Effector memory CD4-positive, alpha-beta T cell (primary cell): ENCODE results near the gene WDR49.
A peak's percentile ranks its signal among the peaks of the same experiment; 100 is the strongest.

ENCODE experiments used
- DNase-seq, 3 donors: peaks; one replicate each; pipeline ENCODE4 v3.0.0-alpha.2; 2020
- H3K27ac ChIP-seq: 2 replicates; pipeline ENCODE4 v1.7.0; 2013; ENCODE audit warnings: mild to moderate bottlenecking, low read length, moderate library complexity; ENCODE audit not compliant: insufficient read depth, poor library complexity, severe bottlenecking
- H3K27me3 ChIP-seq: replicated peaks from 2 replicates; pipeline ENCODE4 v1.7.0; 2013; ENCODE audit warnings: mild to moderate bottlenecking, low read length; ENCODE audit not compliant: insufficient read depth, control insufficient read depth, poor library complexity, severe bottlenecking
- H3K36me3 ChIP-seq: 2 replicates; pipeline ENCODE4 v1.7.0; 2013; ENCODE audit warnings: mild to moderate bottlenecking, low read length, moderate library complexity; ENCODE audit not compliant: control insufficient read depth, insufficient read depth
- H3K4me1 ChIP-seq: 2 replicates; pipeline ENCODE4 v1.7.0; 2013; ENCODE audit warnings: low read length, mild to moderate bottlenecking; ENCODE audit not compliant: control insufficient read depth, insufficient read depth, poor library complexity, severe bottlenecking
- H3K4me3 ChIP-seq: 2 replicates; pipeline ENCODE4 v1.7.0; 2013; ENCODE audit warnings: low read length, low read depth, mild to moderate bottlenecking; ENCODE audit not compliant: insufficient read depth, poor library complexity, severe bottlenecking
- H3K9me3 ChIP-seq: 2 replicates; pipeline ENCODE4 v1.7.0; 2013; ENCODE audit warnings: mild to moderate bottlenecking, low read length, moderate library complexity; ENCODE audit not compliant: control insufficient read depth
- total RNA-seq, 3 donors: gene quantifications; one replicate each; lab custom pipeline; 2026; lab: John Stamatoyannopoulos, UW

The WDR49 gene
- 0.19 to 0.52 (median 0.35) reads per million in 3 donors for total RNA-seq

DNA sequence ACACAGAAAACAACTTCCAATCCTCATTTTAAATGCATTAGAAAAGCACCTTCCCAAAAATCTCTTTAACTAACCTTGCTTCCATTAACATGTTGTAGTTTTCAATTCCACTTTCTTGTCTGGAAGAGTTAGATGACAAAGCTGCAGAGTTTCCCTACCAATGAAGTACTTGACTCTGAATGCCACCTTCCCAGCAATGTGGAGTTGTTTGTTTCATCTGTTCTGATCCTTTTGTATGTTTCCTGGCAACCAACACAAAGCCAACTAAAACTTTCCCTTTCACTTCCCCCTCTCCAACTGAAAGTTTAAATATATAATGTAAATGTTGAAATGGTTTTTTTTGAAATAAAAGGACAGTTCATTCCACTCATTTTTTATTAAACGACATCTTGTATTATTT is at the start of gene WDR49:
Gene WDR49, minus strand, starts transcription at position 183 of the 400 bp plus-strand sequence. CDS start 517 bp downstream, outside the sequence.
- no peaks in the 10 kb centered on the region for H3K36me3 ChIP-seq
- no peak for DNase-seq
- H3K9me3 ChIP-seq, result no peaks in the 10 kb centered on the region
- H3K27ac ChIP-seq, result no peak within 1 kb of the TSS
- H3K4me1 ChIP-seq, result no peaks in the 10 kb centered on the region
- no peak within 1 kb of the TSS for H3K4me3 ChIP-seq
- no peaks in the 10 kb centered on the region for H3K27me3 ChIP-seq

DNA sequence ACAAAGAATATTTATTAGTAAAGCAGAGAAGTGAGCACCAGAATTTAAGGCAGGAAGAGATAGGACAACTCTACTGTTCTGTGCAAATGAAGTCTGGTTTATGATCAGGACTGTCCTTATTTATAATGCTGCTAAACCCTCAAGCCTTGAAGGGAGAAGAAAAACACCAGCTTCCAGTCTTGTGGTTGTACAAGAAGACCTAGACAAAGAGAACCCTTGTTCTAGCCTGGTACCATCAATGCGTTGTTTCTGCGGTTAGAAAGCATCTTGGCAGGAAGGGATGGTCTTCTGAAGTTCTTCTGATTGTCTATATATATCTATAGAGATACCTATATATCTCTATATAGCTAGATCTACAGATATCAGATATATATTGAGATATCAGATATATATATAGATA is 47.2 kb upstream of the WDR49 start:
- no peaks in the 10 kb centered on the region for H3K9me3 ChIP-seq
- H3K27me3 ChIP-seq, result no peaks in the 10 kb centered on the region
- H3K4me1 ChIP-seq, result no peaks in the 10 kb centered on the region
- peaks cover 25% of the 10 kb centered on the region for H3K36me3 ChIP-seq
- H3K27ac ChIP-seq, result no peak overlapping the region
- DNase-seq, result no peak
- no peak overlapping the region for H3K4me3 ChIP-seq

DNA sequence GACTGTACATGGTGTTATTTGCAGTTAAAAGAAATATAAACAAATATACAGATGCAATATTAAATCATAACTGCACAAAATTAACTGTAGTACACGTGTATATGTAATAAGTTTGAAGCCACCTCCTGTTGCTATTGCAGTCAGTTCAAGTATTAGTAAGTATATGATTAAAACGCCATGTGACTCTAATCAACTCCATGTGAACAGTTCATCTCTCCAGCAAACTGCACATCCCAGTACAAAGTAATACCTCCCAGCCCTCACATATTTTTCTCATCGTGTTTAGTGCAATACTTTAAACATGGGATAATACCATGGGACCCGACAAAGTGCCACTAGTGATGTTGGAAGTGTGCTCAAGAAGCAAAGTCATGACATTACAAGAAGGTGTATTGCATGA is 46.3 kb upstream of the WDR49 start:
- H3K36me3 ChIP-seq, result peaks cover 34% of the 10 kb centered on the region
- no peak overlapping the region for H3K27ac ChIP-seq
- H3K27me3 ChIP-seq, result no peaks in the 10 kb centered on the region
- H3K4me1 ChIP-seq, result no peaks in the 10 kb centered on the region
- no peak for DNase-seq
- no peaks in the 10 kb centered on the region for H3K9me3 ChIP-seq
- H3K4me3 ChIP-seq, result no peak overlapping the region

DNA sequence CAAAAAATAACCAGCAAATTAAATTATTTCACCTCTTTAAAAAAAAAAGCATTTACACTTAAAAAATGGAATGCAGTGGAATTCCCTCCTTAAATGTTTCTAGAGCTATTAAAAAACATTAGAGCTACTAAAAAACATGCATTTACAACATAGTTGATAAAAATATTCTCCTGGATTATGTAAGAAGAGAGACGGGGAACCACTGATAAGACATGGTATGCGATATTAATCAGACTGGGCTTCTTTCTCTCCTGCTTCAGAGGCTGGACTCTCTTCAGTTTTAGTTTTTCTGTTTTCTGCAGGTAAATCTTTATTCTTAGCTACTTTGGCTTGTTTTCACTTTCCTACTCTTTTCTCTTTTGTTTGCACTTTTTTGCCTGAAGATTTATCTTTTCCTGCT is 40.4 kb upstream of the WDR49 start:
- Histone ChIP-seq H3K27ac (no peak overlapping the region), H3K4me3 (no peak overlapping the region), H3K27me3 (no peaks in the 10 kb centered on the region), H3K36me3 (peaks cover 34% of the 10 kb centered on the region), H3K4me1 (peaks cover 13% of the 10 kb centered on the region), H3K9me3 (no peaks in the 10 kb centered on the region)
- no peak for DNase-seq

DNA sequence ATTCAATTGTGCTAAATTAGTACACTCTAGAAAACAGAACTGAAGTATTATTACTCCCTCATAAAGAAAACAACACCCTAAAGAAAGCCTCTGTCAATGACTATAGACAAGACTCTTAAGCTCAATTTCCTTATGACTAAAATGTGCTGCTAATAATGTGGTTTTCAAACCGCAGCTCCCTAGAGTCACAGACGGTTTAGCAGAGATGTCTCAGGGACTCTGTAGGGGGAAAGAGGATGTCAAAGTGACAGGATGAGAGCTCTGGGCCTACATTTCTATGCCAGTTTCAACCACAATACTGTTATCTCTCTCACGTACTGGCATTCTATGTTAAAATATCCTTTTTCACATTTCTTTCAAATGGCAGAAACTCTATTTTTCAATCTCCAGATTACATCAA is 37.6 kb upstream of the WDR49 start:
- DNase-seq, result no peak
- Histone ChIP-seq H3K9me3 (no peaks in the 10 kb centered on the region), H3K36me3 (peaks cover 40% of the 10 kb centered on the region), H3K4me1 (peaks cover 13% of the 10 kb centered on the region), H3K4me3 (no peak overlapping the region), H3K27ac (no peak overlapping the region), H3K27me3 (no peaks in the 10 kb centered on the region)

DNA sequence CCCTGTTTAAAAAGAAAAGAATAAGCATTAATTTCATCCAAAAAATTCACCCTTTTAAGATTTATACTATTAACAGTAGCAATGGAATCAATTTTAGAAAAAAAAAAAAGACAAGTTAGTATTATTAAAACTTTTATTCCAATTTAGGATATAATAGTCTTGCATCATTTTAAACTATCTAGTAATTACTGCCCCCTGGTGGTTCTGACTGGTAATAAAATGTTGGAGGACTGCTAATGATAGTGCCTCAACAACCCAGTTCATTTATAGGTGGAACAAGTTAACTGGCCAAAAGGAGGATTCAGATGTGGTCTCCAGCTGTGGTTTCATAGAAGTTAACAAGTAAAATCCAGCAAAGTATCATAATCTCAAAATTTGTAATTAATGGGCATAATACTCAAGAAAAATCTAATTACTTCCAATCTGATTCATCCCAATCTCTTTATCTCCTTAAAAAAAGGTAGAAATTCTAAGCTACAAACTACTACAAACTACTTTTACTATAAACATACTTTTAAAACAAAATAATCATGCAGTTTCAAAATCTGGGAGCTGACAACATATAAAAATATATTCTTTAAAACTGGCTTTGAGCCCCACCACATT is 30.7 kb upstream of the WDR49 start:
- H3K27ac ChIP-seq, result no peak overlapping the region
- peaks cover 24% of the 10 kb centered on the region for H3K36me3 ChIP-seq
- peak in 2 of 3 donors; percentile 1 to 41 for DNase-seq

DNA sequence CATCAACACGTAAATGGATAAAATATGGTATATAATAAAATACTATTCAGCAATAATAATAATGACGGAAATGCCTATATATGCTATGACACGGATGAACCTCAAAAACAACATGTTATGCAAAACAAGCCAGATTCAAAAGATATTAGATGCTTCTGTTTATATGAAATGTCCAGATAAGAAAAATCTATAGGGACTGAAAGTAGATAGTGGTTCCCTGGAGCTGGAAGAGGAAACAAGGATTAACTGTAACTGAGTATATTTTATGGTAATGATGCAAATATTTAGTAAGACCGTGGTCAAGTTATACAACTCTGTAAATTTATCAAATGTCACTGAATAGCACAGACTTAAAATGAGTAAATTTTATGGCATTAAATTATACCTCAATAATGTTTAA is 25.8 kb upstream of the WDR49 start:
- Histone ChIP-seq H3K9me3 (peaks cover 3% of the 10 kb centered on the region), H3K27me3 (no peaks in the 10 kb centered on the region), H3K36me3 (peaks cover 26% of the 10 kb centered on the region), H3K4me3 (no peak overlapping the region), H3K4me1 (no peaks in the 10 kb centered on the region), H3K27ac (no peak overlapping the region)
- DNase-seq, result no peak

More for the DNA sequence above, 30.7 kb upstream of the WDR49 start:
- Histone ChIP-seq H3K9me3 (no peaks in the 10 kb centered on the region), H3K27me3 (no peaks in the 10 kb centered on the region), H3K4me3 (no peak overlapping the region), H3K4me1 (no peaks in the 10 kb centered on the region)

DNA sequence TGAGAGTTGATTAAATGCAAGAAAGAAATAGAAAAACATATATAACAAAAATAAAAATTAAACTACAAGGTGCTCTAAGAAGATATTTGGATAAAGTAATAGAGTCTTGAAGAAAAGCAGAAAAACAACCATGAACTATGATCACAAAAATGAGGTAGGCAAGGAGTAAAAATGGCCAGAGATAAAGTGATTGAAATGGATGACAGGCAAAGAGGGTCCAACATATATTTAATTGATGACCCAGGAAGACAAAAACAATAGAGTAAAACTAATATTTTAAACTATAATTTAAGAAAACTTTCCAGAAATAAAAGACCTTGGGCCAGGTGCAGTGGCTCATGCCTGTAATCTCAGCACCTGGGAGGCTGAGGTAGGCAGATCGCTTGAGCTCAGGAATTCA is 22.1 kb upstream of the WDR49 start:
- Histone ChIP-seq H3K27ac (no peak overlapping the region), H3K4me1 (no peaks in the 10 kb centered on the region), H3K27me3 (no peaks in the 10 kb centered on the region), H3K4me3 (no peak overlapping the region), H3K9me3 (peaks cover 3% of the 10 kb centered on the region), H3K36me3 (peaks cover 38% of the 10 kb centered on the region)
- no peak for DNase-seq

DNA sequence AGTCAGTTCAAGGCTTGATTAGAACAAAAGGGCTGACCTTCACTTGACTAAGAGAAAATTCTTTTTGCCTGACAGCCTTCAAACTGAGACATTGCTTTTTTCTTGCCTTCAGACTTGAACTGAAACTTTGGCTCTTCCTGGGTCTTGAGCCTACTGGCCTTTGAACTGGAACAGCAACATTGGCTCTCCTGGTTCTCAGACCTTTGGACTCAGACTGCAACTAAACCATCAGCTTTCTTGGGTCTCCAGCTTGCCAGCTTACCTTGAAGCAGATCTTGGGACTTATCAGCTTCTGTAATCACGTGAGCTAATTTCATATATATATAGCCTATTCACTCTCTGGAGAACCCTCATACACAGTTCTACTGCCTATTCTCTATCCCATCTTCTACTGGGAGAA is 19.5 kb upstream of the WDR49 start:
- Histone ChIP-seq H3K36me3 (peaks cover 35% of the 10 kb centered on the region), H3K9me3 (peaks cover 3% of the 10 kb centered on the region), H3K4me1 (no peaks in the 10 kb centered on the region), H3K27ac (no peak overlapping the region), H3K4me3 (no peak overlapping the region), H3K27me3 (no peaks in the 10 kb centered on the region)
- no peak for DNase-seq

DNA sequence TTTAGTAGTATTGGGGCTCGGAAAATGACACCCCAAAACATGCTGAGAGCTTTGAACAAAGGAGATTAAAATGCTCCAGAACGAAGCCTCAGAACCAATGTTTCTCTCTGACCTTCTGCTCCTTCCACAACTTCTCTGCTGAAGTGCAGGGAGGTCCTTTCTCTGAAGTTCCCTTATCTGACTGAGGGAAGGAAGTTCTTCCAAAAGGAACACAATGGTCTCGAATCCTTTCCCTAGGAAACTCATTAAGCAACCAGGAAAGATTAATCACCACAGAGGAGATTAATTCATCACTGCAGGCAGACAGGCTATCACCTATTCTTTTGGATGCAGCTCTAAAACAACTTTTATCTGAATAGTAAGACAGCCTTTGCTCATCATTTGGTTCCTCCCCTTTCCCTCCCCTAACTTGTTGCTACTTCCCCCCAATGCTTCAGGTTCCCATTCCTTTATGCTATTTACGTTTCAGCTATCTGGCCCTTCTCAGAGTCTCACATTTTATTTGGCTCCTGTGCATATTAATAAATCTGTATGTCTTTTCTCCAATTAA is 18.2 kb upstream of the WDR49 start:
- Histone ChIP-seq H3K27ac (no peak overlapping the region), H3K9me3 (peaks cover 3% of the 10 kb centered on the region), H3K27me3 (no peaks in the 10 kb centered on the region), H3K36me3 (peaks cover 35% of the 10 kb centered on the region), H3K4me3 (no peak overlapping the region), H3K4me1 (no peaks in the 10 kb centered on the region)
- DNase-seq, result no peak
